NCI-H82 treated with DMSO at 0.1 percent for 48 hours (cell line): ENCODE measurements around the gene MAML1.
"Not testable (repeated sequence)": the region's sequence is repeated elsewhere in the genome, so short reads cannot be mapped to it uniquely, and the experiment has no call there.

ENCODE experiments used
- DNase-seq: peaks from one replicate; lab custom pipeline; 2025; ENCODE audit not compliant: unreplicated experiment; lab: John Stamatoyannopoulos, UW

Gene MAML1

GRCh38 chr5:179766726-179767455 is 34.3 kb downstream of the MAML1 start:
- no peak for DNase-seq

- DNase-seq: no peak
These were observed 35.0 kb downstream of the MAML1 start for GRCh38 chr5:179767496-179768100.

GRCh38 chr5:179768326-179769085 is 35.9 kb downstream of the MAML1 start:
- DNase-seq: no peak

- no peak for DNase-seq
These were observed 36.6 kb downstream of the MAML1 start for GRCh38 chr5:179769271-179769670.

GRCh38 chr5:179769796-179770195 is 37.2 kb downstream of the MAML1 start:
- no peak for DNase-seq

GRCh38 chr5:179771311-179771895 is 38.8 kb downstream of the MAML1 start:
- DNase-seq: no peak

GRCh38 chr5:179772351-179772750 is 39.7 kb downstream of the MAML1 start:
- no peak for DNase-seq

GRCh38 chr5:179773686-179774040 is 41.0 kb downstream of the MAML1 start:
- no peak for DNase-seq

GRCh38 chr5:179774442-179774841 is 41.8 kb downstream of the MAML1 start:
- DNase-seq: no peak

- no peak for DNase-seq
These were observed 43.9 kb downstream of the MAML1 start for GRCh38 chr5:179776411-179776938.

- no peak for DNase-seq
These were observed 44.8 kb downstream of the MAML1 start for GRCh38 chr5:179777456-179777855.

GRCh38 chr5:179777909-179778308 is 45.3 kb downstream of the MAML1 start:
- no peak for DNase-seq

GRCh38 chr5:179778591-179778990 is 46.0 kb downstream of the MAML1 start:
- DNase-seq: no peak

GRCh38 chr5:179779826-179780225 is 47.2 kb downstream of the MAML1 start:
- no peak for DNase-seq

GRCh38 chr5:179780362-179780761 is 47.7 kb downstream of the MAML1 start:
- DNase-seq: no peak

- DNase-seq: no peak
These were observed 49.2 kb downstream of the MAML1 start for GRCh38 chr5:179781846-179782245.

GRCh38 chr5:179783128-179783527 is 50.5 kb downstream of the MAML1 start:
- DNase-seq: no peak

- no peak for DNase-seq
These were observed 54.2 kb downstream of the MAML1 start for GRCh38 chr5:179786861-179787260.

GRCh38 chr5:179788193-179788854 is 55.7 kb downstream of the MAML1 start:
- DNase-seq: no peak

- DNase-seq: not testable (repeated sequence)
These were observed 56.7 kb downstream of the MAML1 start for GRCh38 chr5:179789278-179789677.
